Mesenchymal stem cell (in vitro differentiated cells and primary cell): ENCODE data around the gene ASB16. TPM values are rescaled to one million over a fixed set of nuclear protein-coding genes. Genes with fewer than 3 reads are reported as not detected.

Experiments
- small RNA-seq: library from polyadenylated mRNA; stranded (forward); fragments of <200 nt; extraction: miRNeasy Mini kit (QIAGEN cat#:217004); gene quantifications from one replicate; pipeline ENCODE3, GENCODE V24; 2013; ENCODE audit warnings: low read depth

Gene ASB16

Small RNA genes within 50 kb of the gene (small RNA-seq; reads per million reads assigned to genes)
- not detected for gene MIR6782
- gene RNU6-131P, result not detected
